GM23338 (cell line): ENCODE data around the gene HDAC8. TPM values are rescaled to one million over a fixed set of nuclear protein-coding genes. Genes with fewer than 3 reads are reported as not detected.
"Not testable (repeated sequence)": the region's sequence is repeated elsewhere in the genome, so short reads cannot be mapped to it uniquely, and the experiment has no call there.

Experiments used
- ATAC-seq: fragments of 200-7000 bp; cut with Tn5 transposase; 3 replicates; pipeline ENCODE4 v1.9.1; 2020
- DNase-seq: peaks from one replicate; pipeline ENCODE4 v3.0.0-alpha.2; 2015; ENCODE audit warnings: low spot score
- H2AFZ ChIP-seq: fragments of 200-600 bp; sonication (generic); 2 replicates; pipeline ENCODE4 v1.8.0; 2016; ENCODE audit warnings: antibody characterized with exemption, mild to moderate bottlenecking, moderate library complexity
- H3F3A ChIP-seq: fragments of 200-600 bp; sonication (generic); replicated peaks from 2 replicates; pipeline ENCODE4 v1.8.0; 2017; ENCODE audit warnings: antibody characterized with exemption, mixed run types, low read depth
- H3K27ac ChIP-seq: fragments of 200-600 bp; sonication (generic); 2 replicates; pipeline ENCODE4 v1.6.1; 2016; ENCODE audit warnings: low read depth
- H3K27me3 ChIP-seq: fragments of 200-600 bp; sonication (generic); 2 replicates; pipeline ENCODE4 v1.8.0; 2016; ENCODE audit warnings: mild to moderate bottlenecking, mixed run types, moderate library complexity; ENCODE audit not compliant: insufficient read depth
- H3K36me3 ChIP-seq: fragments of 200-600 bp; sonication (generic); 2 replicates; pipeline ENCODE4 v1.8.0; 2016; ENCODE audit warnings: mild to moderate bottlenecking; ENCODE audit not compliant: insufficient read depth
- H3K4me1 ChIP-seq: fragments of 200-600 bp; sonication (generic); 2 replicates; pipeline ENCODE4 v1.8.0; 2016; ENCODE audit warnings: mild to moderate bottlenecking, moderate library complexity; ENCODE audit not compliant: insufficient read depth
- H3K4me2 ChIP-seq: fragments of 200-600 bp; sonication (generic); 2 replicates; pipeline ENCODE4 v1.7.1; 2017; ENCODE audit warnings: mixed run types
- H3K4me3 ChIP-seq: fragments of 200-600 bp; sonication (generic); 2 replicates; pipeline ENCODE4 v1.6.1; 2016; ENCODE audit warnings: mixed run types
- H3K79me2 ChIP-seq: fragments of 200-600 bp; sonication (generic); replicated peaks from 2 replicates; pipeline ENCODE4 v1.8.0; 2017; ENCODE audit warnings: mild to moderate bottlenecking; ENCODE audit not compliant: insufficient read depth
- H3K9me2 ChIP-seq: fragments of 200-600 bp; sonication (generic); 2 replicates; pipeline ENCODE4 v1.8.0; 2017; ENCODE audit not compliant: insufficient read depth
- H4K20me1 ChIP-seq: fragments of 200-600 bp; sonication (generic); replicated peaks from 2 replicates; pipeline ENCODE4 v1.8.0; 2017; ENCODE audit warnings: mild to moderate bottlenecking; ENCODE audit not compliant: insufficient read depth
- H3K27ac Mint-ChIP-seq: 2 replicates; pipeline ENCODE4 v1.8.0; 2020; ENCODE audit warnings: inconsistent platforms, mild to moderate bottlenecking, moderate library complexity, mixed read lengths
- H3K27me3 Mint-ChIP-seq: 3 replicates; pipeline ENCODE4 v1.8.0; 2022; ENCODE audit warnings: low read depth, mild to moderate bottlenecking, moderate library complexity, mixed read lengths, inconsistent platforms; ENCODE audit not compliant: insufficient read depth, poor library complexity
- H3K36me3 Mint-ChIP-seq: 3 replicates; pipeline ENCODE4 v1.8.0; 2021; ENCODE audit warnings: low read depth, mild to moderate bottlenecking, inconsistent platforms, moderate library complexity, mixed read lengths
- H3K4me1 Mint-ChIP-seq: 3 replicates; pipeline ENCODE4 v1.8.0; 2020; ENCODE audit warnings: mild to moderate bottlenecking, inconsistent platforms, mixed read lengths
- H3K4me3 Mint-ChIP-seq: 3 replicates; pipeline ENCODE4 v1.8.0; 2021; ENCODE audit warnings: moderate library complexity, mild to moderate bottlenecking, inconsistent platforms, mixed read lengths
- H3K9me3 Mint-ChIP-seq: 3 replicates; pipeline ENCODE4 v1.8.0; 2020; ENCODE audit warnings: moderate library complexity, mild to moderate bottlenecking, inconsistent platforms, mixed read lengths
- CREB1 ChIP-seq: fragments of 250-450 bp; sonication (Bioruptor Pico); IDR thresholded peaks from 2 replicates; pipeline ENCODE4 v1.5.0; 2020; ENCODE audit warnings: low read depth, mild to moderate bottlenecking, moderate library complexity
- CTCF ChIP-seq, 2 experiments: fragments of 200-600 bp in 1 of 2; sonication (generic) in 1 of 2; conservative IDR thresholded peaks; 2 replicates each; pipeline versions ENCODE4 v1.5.1 to v1.6.1; 2016 to 2017; ENCODE audit warnings: antibody characterized with exemption in 2 of 2, low read depth in 2 of 2, mild to moderate bottlenecking in 2 of 2, moderate library complexity in 1 of 2
- ETS1 ChIP-seq: IDR thresholded peaks from 2 replicates; pipeline ENCODE4 v1.6.1; 2016; ENCODE audit warnings: antibody characterized with exemption
- EZH2 ChIP-seq: fragments of 200-600 bp; sonication (generic); IDR thresholded peaks from one replicate; pipeline ENCODE4 v1.8.0; 2017; ENCODE audit warnings: antibody characterized with exemption, mild to moderate bottlenecking, low read depth; ENCODE audit not compliant: unreplicated experiment
- EZH2phosphoT487 ChIP-seq: fragments of 200-600 bp; sonication (generic); IDR thresholded peaks from one replicate; pipeline ENCODE4 v1.8.1; 2018; ENCODE audit warnings: antibody characterized with exemption; ENCODE audit not compliant: unreplicated experiment
- JUNB ChIP-seq: IDR thresholded peaks from one replicate; pipeline ENCODE4 v1.6.1; 2016; ENCODE audit warnings: antibody characterized with exemption; ENCODE audit not compliant: unreplicated experiment
- NANOG ChIP-seq: IDR thresholded peaks from 2 replicates; pipeline ENCODE4 v1.6.1; 2016; ENCODE audit warnings: antibody characterized with exemption, borderline replicate concordance
- POLR2AphosphoS5 ChIP-seq: IDR thresholded peaks from 2 replicates; pipeline ENCODE4 v1.6.1; 2016; ENCODE audit warnings: antibody characterized with exemption, low read depth
- ZNF114 ChIP-seq: fragments of 250-450 bp; sonication (Bioruptor Pico); IDR thresholded peaks from 2 replicates; pipeline ENCODE4 v1.5.0; 2020; ENCODE audit warnings: mild to moderate bottlenecking, moderate library complexity
- ZNF331 ChIP-seq: fragments of 250-450 bp; sonication (Bioruptor Pico); IDR thresholded peaks from 2 replicates; pipeline ENCODE4 v1.5.0; 2020; ENCODE audit warnings: low read depth, mild to moderate bottlenecking, moderate library complexity
- ZNF462 ChIP-seq: fragments of 250-450 bp; sonication (Bioruptor Pico); IDR thresholded peaks from 2 replicates; pipeline ENCODE4 v1.5.0; 2020; ENCODE audit warnings: mild to moderate bottlenecking, moderate library complexity
- polyA plus RNA-seq: library from polyadenylated mRNA; unstranded; fragments of >200 nt; fragmentation: Nextera tagmentation; extraction: Ambion mirVana; gene quantifications from 2 replicates; pipeline ENCODE4 v1.2.1, GENCODE V29; 2016
- total RNA-seq: library from RNA; depleted of rRNA; stranded (reverse); fragments of >200 nt; shearing (Covaris generic); gene quantifications from 2 replicates; pipeline ENCODE4 v1.2.3, GENCODE V29; 2014

The HDAC8 gene
- total and polyA plus RNA-seq, 2 experiments from 2014 or later = 21.6 to 28.7 TPM

GRCh38 chrX:72591038-72591437 is 18.4 kb upstream of the HDAC8 start:
- ATAC-seq, DNase-seq, H3K36me3 ChIP-seq, H3K27ac Mint-ChIP-seq, H3K9me3 Mint-ChIP-seq, H3K4me3 ChIP-seq, H3K27ac ChIP-seq, H3K4me3 Mint-ChIP-seq, H3K4me2 ChIP-seq, H3K27me3 Mint-ChIP-seq, H3K4me1 ChIP-seq, H3K36me3 Mint-ChIP-seq, H3K27me3 ChIP-seq, H3K9me2 ChIP-seq, H2AFZ ChIP-seq, H3K79me2 ChIP-seq, H4K20me1 ChIP-seq, H3F3A ChIP-seq, H3K4me1 Mint-ChIP-seq: not testable (repeated sequence)

- Histone ChIP-seq H3K9me2 (no peaks in the 10 kb centered on the region), H3K27me3 (no peaks in the 10 kb centered on the region), H2AFZ (no peak overlapping the region), H3K4me3 (no peak overlapping the region), H3K27ac (no peak overlapping the region), H3F3A (no peaks in the 10 kb centered on the region), H3K36me3 (no peaks in the 10 kb centered on the region), H3K79me2 (no peaks in the 10 kb centered on the region), H3K4me2 (no peak overlapping the region), H3K4me1 (no peaks in the 10 kb centered on the region), H4K20me1 (no peaks in the 10 kb centered on the region)
- H3K27ac Mint-ChIP-seq = no peak overlapping the region
- H3K4me3 Mint-ChIP-seq = no peak overlapping the region
- H3K9me3 Mint-ChIP-seq = peaks cover 3% of the 10 kb centered on the region; the same call in 1 of the 3 replicates
- no peak for TF ChIP-seq NANOG
- no peak for TF ChIP-seq CREB1
- no peak for TF ChIP-seq ZNF114 (CRISPR knock-in tag)
- TF ChIP-seq EZH2 = no peak
- TF ChIP-seq ZNF462 (CRISPR knock-in tag) = no peak
- no peak for TF ChIP-seq CTCF (conservative IDR thresholded peaks at IDR 0.05; ENCODE audit: low read depth in 2 of 2)
- TF ChIP-seq ETS1 = no peak
- no peak for TF ChIP-seq ZNF331 (CRISPR knock-in tag)
- no peak for TF ChIP-seq JUNB
- no peak for TF ChIP-seq POLR2AphosphoS5
- TF ChIP-seq EZH2phosphoT487 = no peak
- peaks cover 3% of the 10 kb centered on the region for H3K27me3 Mint-ChIP-seq
- DNase-seq (no peak), ATAC-seq (no peak)
- H3K36me3 Mint-ChIP-seq = peaks cover 23% of the 10 kb centered on the region; the same call in 2 of the 3 replicates
- no peaks in the 10 kb centered on the region for H3K4me1 Mint-ChIP-seq
Measured at GRCh38 chrX:72584163-72584562, 11.5 kb upstream of the HDAC8 start.
